ENCODE data around the gene CDH2. TPM values are rescaled to one million over a fixed set of nuclear protein-coding genes. Genes with fewer than 3 reads are reported as not detected.

The CDH2 gene
- total RNA-seq, 3 donors from 2014 or later = 0.63 to 11.0 (median 0.67) TPM

DNA sequence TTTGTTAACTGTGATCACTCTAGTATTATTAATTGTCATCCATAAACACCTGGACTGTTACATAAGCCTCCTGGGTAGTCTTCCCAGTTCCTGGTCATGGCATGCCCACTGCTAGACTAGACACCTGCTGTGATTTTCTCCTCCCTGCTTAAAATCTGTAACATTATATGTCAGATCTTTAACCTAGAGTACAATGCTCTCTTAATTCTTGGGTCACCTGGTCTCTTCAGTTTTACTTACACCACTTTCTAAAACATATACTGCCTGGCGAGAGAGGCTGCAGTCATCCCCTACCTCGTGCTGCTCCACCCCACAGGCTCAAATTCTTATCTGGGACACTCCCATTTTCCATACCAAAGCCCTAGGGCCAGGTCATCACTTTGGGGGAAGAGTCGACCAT, 161.3 kb downstream of the CDH2 start:
- Histone ChIP-seq H3K9me3 (no peaks in the 10 kb centered on the region), H3K4me1 (ENCODE audit: low read depth) (no peaks in the 10 kb centered on the region), H3K4me3 (no peak overlapping the region), H3K36me3 (ENCODE audit: low read depth) (no peaks in the 10 kb centered on the region)
- DNase-seq (no peak), ATAC-seq (no peak)
- intact Hi-C loops (cut with DNase I, micrococcal nuclease) = no loop called here
- TF ChIP-seq, protein P1, sequence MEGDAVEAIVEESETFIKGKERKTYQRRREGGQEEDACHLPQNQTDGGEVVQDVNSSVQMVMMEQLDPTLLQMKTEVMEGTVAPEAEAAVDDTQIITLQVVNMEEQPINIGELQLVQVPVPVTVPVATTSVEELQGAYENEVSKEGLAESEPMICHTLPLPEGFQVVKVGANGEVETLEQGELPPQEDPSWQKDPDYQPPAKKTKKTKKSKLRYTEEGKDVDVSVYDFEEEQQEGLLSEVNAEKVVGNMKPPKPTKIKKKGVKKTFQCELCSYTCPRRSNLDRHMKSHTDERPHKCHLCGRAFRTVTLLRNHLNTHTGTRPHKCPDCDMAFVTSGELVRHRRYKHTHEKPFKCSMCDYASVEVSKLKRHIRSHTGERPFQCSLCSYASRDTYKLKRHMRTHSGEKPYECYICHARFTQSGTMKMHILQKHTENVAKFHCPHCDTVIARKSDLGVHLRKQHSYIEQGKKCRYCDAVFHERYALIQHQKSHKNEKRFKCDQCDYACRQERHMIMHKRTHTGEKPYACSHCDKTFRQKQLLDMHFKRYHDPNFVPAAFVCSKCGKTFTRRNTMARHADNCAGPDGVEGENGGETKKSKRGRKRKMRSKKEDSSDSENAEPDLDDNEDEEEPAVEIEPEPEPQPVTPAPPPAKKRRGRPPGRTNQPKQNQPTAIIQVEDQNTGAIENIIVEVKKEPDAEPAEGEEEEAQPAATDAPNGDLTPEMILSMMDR (IDR thresholded peaks at IDR 0.05) = no peak

DNA sequence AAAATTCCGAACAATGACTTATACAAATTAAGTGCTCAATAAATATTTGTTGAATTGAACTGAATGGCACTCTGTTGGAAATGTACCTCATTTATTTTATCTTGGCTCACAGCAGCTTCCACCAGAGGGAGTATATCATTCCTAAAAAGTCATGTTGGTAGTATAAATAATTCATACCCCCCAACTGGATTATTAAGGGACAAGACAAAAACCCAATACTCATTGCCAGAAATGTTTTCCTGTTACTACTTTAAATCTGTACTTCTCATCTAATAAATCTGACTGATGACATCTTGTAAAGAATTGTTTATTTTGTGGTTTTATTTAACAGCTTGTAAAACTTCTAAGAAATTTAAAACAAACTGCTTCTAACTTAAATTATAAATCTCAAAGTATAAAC, 163.9 kb downstream of the CDH2 start:
- DNase-seq = no peak
- no peak for ATAC-seq
- Histone ChIP-seq H3K36me3 (ENCODE audit: low read depth) (no peaks in the 10 kb centered on the region), H3K4me1 (ENCODE audit: low read depth) (no peaks in the 10 kb centered on the region), H3K4me3 (no peak overlapping the region), H3K9me3 (no peaks in the 10 kb centered on the region)
- TF ChIP-seq, protein P1 (IDR thresholded peaks at IDR 0.05) = no peak
- intact Hi-C loops (cut with DNase I, micrococcal nuclease) = no loop called here

DNA sequence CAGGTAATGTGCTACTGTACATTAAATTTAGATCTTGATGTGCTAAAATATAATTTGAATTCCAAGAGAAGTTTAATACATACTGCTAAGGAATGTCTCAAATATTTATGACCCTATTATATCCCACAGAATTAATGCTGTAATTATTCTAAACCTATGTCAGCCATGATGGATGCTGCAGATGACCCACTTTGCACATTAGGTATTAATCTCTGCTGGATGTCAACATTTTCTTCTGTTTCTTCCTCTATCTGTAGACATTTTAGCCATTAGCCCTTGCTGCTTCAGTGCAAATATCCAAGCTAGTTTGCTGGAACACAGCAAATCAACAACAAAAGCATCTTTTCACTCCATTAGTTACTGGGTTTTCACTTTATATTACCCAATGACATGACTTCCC, 164.6 kb downstream of the CDH2 start:
- H3K4me1 ChIP-seq (ENCODE audit: low read depth) = no peaks in the 10 kb centered on the region
- H3K4me3 ChIP-seq = no peak overlapping the region
- TF ChIP-seq, protein P1 (IDR thresholded peaks at IDR 0.05) = no peak
- H3K9me3 ChIP-seq = no peaks in the 10 kb centered on the region
- intact Hi-C loops (cut with DNase I, micrococcal nuclease) = no loop called here
- DNase-seq (no peak), ATAC-seq (no peak)
- no peaks in the 10 kb centered on the region for H3K36me3 ChIP-seq (ENCODE audit: low read depth)

DNA sequence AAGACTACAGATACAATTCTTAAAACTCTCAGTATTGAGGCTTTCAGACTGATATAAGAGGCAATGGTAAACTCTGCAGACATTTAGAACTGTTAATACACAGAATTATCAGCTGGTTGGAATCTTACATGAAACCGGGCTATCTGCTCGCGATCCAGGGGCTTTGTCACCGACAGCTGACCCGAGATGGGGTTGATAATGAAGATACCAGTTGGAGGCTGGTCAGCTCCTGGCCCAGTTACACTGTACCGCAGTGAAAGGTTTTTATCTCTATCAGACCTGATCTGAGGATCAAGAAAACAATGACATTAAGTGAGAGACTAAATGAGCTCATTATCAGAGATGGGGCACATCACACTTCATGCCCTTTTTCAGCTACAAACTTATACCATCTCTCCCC, 167.3 kb downstream of the CDH2 start:
- no peaks in the 10 kb centered on the region for H3K36me3 ChIP-seq (ENCODE audit: low read depth)
- no peaks in the 10 kb centered on the region for H3K4me1 ChIP-seq (ENCODE audit: low read depth)
- DNase-seq (no peak), ATAC-seq (no peak)
- TF ChIP-seq, protein P1 (IDR thresholded peaks at IDR 0.05) = no peak
- intact Hi-C loops (cut with DNase I, micrococcal nuclease) = no loop called here
- H3K9me3 ChIP-seq = no peaks in the 10 kb centered on the region
- no peak overlapping the region for H3K4me3 ChIP-seq

DNA sequence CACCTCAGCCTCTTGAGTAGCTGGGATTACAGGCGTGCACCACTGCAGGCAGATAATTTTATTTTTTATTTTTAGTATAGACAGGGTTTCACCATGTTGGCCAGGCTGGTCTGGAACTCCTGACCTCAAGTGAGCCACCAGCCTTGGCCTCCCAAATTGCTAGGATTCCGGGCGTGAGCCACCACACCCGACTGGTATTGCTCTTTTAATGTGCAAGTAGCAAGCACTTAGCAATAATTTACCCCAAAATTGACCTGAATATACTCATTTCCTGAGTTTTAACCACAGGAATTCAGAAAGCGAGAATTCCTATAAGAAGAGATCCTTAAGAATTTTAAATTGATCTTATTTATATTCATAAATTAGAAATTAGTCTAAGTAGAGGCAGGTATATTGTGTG, 169.1 kb downstream of the CDH2 start:
- no peak for ATAC-seq
- no peak for DNase-seq
- Histone ChIP-seq H3K4me1 (ENCODE audit: low read depth) (no peaks in the 10 kb centered on the region), H3K36me3 (ENCODE audit: low read depth) (no peaks in the 10 kb centered on the region), H3K9me3 (no peaks in the 10 kb centered on the region), H3K4me3 (no peak overlapping the region)
- TF ChIP-seq, protein P1 (IDR thresholded peaks at IDR 0.05) = no peak
- intact Hi-C loops (cut with DNase I, micrococcal nuclease) = no loop called here

DNA sequence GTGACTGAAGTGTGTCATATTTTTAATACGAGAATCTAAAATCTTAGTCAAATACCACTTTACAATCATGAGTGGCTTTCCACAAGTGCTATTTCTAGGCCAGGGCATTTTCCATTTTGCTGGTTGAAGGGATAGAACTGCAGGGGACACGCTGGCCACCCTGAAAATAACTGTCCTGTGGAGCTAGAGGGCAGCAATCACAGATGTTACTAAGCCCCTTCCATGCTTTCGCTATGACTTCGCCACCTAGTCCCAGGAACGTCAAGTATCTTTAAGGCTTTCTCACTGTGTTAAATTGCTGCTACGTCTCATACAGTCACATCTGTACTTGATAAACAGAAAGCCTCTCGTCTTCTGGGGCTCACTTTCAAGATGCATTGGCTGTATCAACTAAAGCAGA, 171.8 kb downstream of the CDH2 start:
- TF ChIP-seq, protein P1 (IDR thresholded peaks at IDR 0.05) = no peak
- DNase-seq (no peak), ATAC-seq (no peak)
- Histone ChIP-seq H3K9me3 (no peaks in the 10 kb centered on the region), H3K36me3 (ENCODE audit: low read depth) (no peaks in the 10 kb centered on the region), H3K4me1 (ENCODE audit: low read depth) (no peaks in the 10 kb centered on the region), H3K4me3 (no peak overlapping the region)
- intact Hi-C loops (cut with DNase I, micrococcal nuclease) = no loop called here

Data from mucosa of descending colon (tissue), 3 donors.